GM12878 (cell line): ENCODE measurements around the gene SEL1L3. TPM values are rescaled to one million over a fixed set of nuclear protein-coding genes. Genes with fewer than 3 reads are reported as not detected.

ENCODE experiments used
- ATAC-seq: fragments of 200-7000 bp; cut with Tn5 transposase; 3 replicates; pipeline ENCODE4 v1.9.1; 2020; ENCODE audit warnings: mild to moderate bottlenecking, moderate library complexity
- BruUV-seq: library from RNA; stranded (reverse); fragments of 400-500 nt; replicated peaks from 2 replicates; lab custom pipeline; 2021; lab: Mats Ljungman, UMichigan
- CTCF ChIA-PET: fragments of 300-600 bp; sonication (Branson Sonifier 250); formaldehyde crosslinking; extraction: SDS; loops from one replicate; lab custom pipeline; 2021; ENCODE audit warnings: inconsistent platforms; lab: Yijun Ruan, JAX
- POLR2A ChIA-PET: fragments of 350-600 bp; formaldehyde crosslinking; extraction: SDS; loops from one replicate; lab custom pipeline; 2021; ENCODE audit warnings: inconsistent platforms; lab: Charles Lee
- RAD21 ChIA-PET: fragments of 300-600 bp; sonication (Branson Sonifier 250); formaldehyde crosslinking; loops from one replicate; lab custom pipeline; 2023; ENCODE audit warnings: antibody characterized with exemption; ENCODE audit not compliant: unreplicated experiment; lab: Charles Lee
- SMC1A ChIA-PET: fragments of 300-600 bp; sonication (Branson Sonifier 250); formaldehyde crosslinking; loops from one replicate; lab custom pipeline; 2023; ENCODE audit not compliant: unreplicated experiment, uncharacterized antibody; lab: Charles Lee
- DNase-seq: peaks from one replicate; pipeline ENCODE4 v3.0.0-alpha.2; 2011; ENCODE audit warnings: low read depth, low spot score
- FAIRE-seq: peaks from 3 replicates; lab custom pipeline; 2011; peaks lifted over from hg19 to GRCh38; lab: Jason Lieb, UNC
- H2AFZ ChIP-seq: 2 replicates; pipeline ENCODE4 v1.6.0; 2011; ENCODE audit warnings: low read depth, low read length, control low read depth; ENCODE audit not compliant: control insufficient read depth
- H3K27ac ChIP-seq: 2 replicates; pipeline ENCODE4 v1.5.1; 2011; ENCODE audit warnings: control low read depth; ENCODE audit not compliant: control insufficient read depth, insufficient read depth
- H3K27me3 ChIP-seq, 2 experiments: replicated peaks in 1 of 2; 2 replicates each; pipeline versions ENCODE4 v1.6.0 to v1.6.1; 2011; ENCODE audit warnings: low read length in 1 of 2; ENCODE audit not compliant: control insufficient read depth in 2 of 2, insufficient read depth in 2 of 2
- H3K36me3 ChIP-seq, 2 experiments: 2 replicates each; pipeline ENCODE4 v1.5.1; 2011; ENCODE audit warnings: low read length in 1 of 2; ENCODE audit not compliant: control insufficient read depth in 2 of 2, insufficient read depth in 2 of 2
- H3K4me1 ChIP-seq: 2 replicates; pipeline ENCODE4 v1.6.1; 2011; ENCODE audit warnings: mild to moderate bottlenecking, low read length, moderate library complexity, mixed read lengths; ENCODE audit not compliant: control insufficient read depth, insufficient read depth
- H3K4me2 ChIP-seq: 2 replicates; pipeline ENCODE4 v1.6.0; 2011; ENCODE audit warnings: control low read depth; ENCODE audit not compliant: control insufficient read depth, insufficient read depth
- H3K4me3 ChIP-seq: fragments of 200-600 bp; sonication (generic); 2 replicates; pipeline ENCODE4 v1.5.1; 2016
- H3K79me2 ChIP-seq: 2 replicates; pipeline ENCODE4 v1.6.0; 2011; ENCODE audit warnings: low read length; ENCODE audit not compliant: control insufficient read depth, insufficient read depth
- H3K9ac ChIP-seq: 2 replicates; pipeline ENCODE4 v1.8.0; 2011; ENCODE audit warnings: low read length, control low read depth, mixed read lengths; ENCODE audit not compliant: control insufficient read depth, insufficient read depth
- H3K9me3 ChIP-seq: replicated peaks from 3 replicates; pipeline ENCODE4 v1.5.1; 2011; ENCODE audit warnings: mild to moderate bottlenecking, low read length; ENCODE audit not compliant: control insufficient read depth, insufficient read depth
- H4K20me1 ChIP-seq: 2 replicates; pipeline ENCODE4 v1.6.0; 2011; ENCODE audit not compliant: control insufficient read depth, insufficient read depth
- BRCA1 ChIP-seq: IDR thresholded peaks from 2 replicates; pipeline ENCODE4 v1.6.1; 2011; ENCODE audit warnings: low read depth, low read length, improper control_type of control experiment
- E2F4 ChIP-seq: IDR thresholded peaks from 2 replicates; pipeline ENCODE4 v1.6.1; 2012; ENCODE audit warnings: low read depth, low read length, improper control_type of control experiment
- FOXK2 ChIP-seq: fragments of 450-650 bp; IDR thresholded peaks from 2 replicates; pipeline ENCODE4 v1.6.1; 2017; ENCODE audit warnings: mild to moderate bottlenecking, moderate library complexity
- GATAD2B ChIP-seq: fragments of 450-650 bp; conservative IDR thresholded peaks from 2 replicates; pipeline ENCODE4 v1.6.1; 2017; ENCODE audit warnings: low read depth, mild to moderate bottlenecking, moderate library complexity
- IRF3 ChIP-seq: fragments of 450-650 bp; IDR thresholded peaks from 2 replicates; pipeline ENCODE4 v1.6.1; 2014; ENCODE audit warnings: mild to moderate bottlenecking
- KDM1A ChIP-seq: fragments of 200-600 bp; sonication (generic); IDR thresholded peaks from 2 replicates; pipeline ENCODE4 v1.6.1; 2016; ENCODE audit warnings: borderline replicate concordance
- NKRF ChIP-seq: fragments of 450-650 bp; conservative IDR thresholded peaks from 2 replicates; pipeline ENCODE4 v1.6.1; 2017; ENCODE audit warnings: mild to moderate bottlenecking, moderate library complexity
- PAX8 ChIP-seq: fragments of 450-650 bp; IDR thresholded peaks from 2 replicates; pipeline ENCODE4 v1.6.1; 2017; ENCODE audit warnings: mild to moderate bottlenecking, moderate library complexity
- SMARCA5 ChIP-seq: fragments of 450-650 bp; IDR thresholded peaks from 2 replicates; pipeline ENCODE4 v1.6.1; 2017; ENCODE audit warnings: mild to moderate bottlenecking
- TARDBP ChIP-seq: IDR thresholded peaks from 2 replicates; pipeline ENCODE4 v1.6.1; 2016; ENCODE audit warnings: borderline replicate concordance
- TBL1XR1 ChIP-seq: IDR thresholded peaks from 2 replicates; pipeline ENCODE4 v1.6.1; 2012; ENCODE audit warnings: low read depth, low read length, improper control_type of control experiment
- ZNF24 ChIP-seq: fragments of 450-650 bp; IDR thresholded peaks from 2 replicates; pipeline ENCODE4 v1.6.1; 2017; ENCODE audit warnings: antibody characterized with exemption, mild to moderate bottlenecking
- WGBS: methylation state at CpG from one replicate; pipeline ENCODE4 v1.1.6; 2016; ENCODE audit warnings: low lambda C conversion rate; ENCODE audit not compliant: insufficient replicate concordance, insufficient coverage; ENCODE audit errors: missing lambda C conversion rate; 5-methylcytosine and 5-hydroxymethylcytosine counted together
- in situ Hi-C: fragments of 300-500 bp; cut with MboI; formaldehyde crosslinking; loops from 9 replicates; pipeline ENCODE4 v1.14.3; 2018; ENCODE audit warnings: mixed read lengths
- intact Hi-C: fragments of 100-400 bp; cut with micrococcal nuclease; formaldehyde crosslinking; loops from one replicate; pipeline ENCODE4 v1.14.2; 2022; ENCODE audit not compliant: unreplicated experiment
- polyA plus RNA-seq, 11 experiments: library from polyadenylated mRNA; depleted of rRNA in 4 of 11; unstranded in 6 of 11; stranded (reverse) in 5 of 11; fragments of >200 nt; fragmentation: Nextera tagmentation in 4 of 11; fragmentation: Illumina TruSeq in 1 of 11; extraction: Ambion mirVana in 4 of 11; extraction: Trizol in 1 of 11; gene quantifications; 1 replicate in 1 of 11; 2 replicates in 10 of 11; pipeline versions ENCODE4 v1.2.1 to v1.2.3, GENCODE V29; 2011 to 2016; ENCODE audit warnings: inconsistent platforms in 2 of 11, missing spikeins in 2 of 11, low read depth in 1 of 11
- total RNA-seq, 4 experiments: library from RNA; depleted of rRNA in 3 of 4; stranded (reverse); fragments of >200 nt in 3 of 4; fragmentation: Illumina TruSeq in 1 of 4; extraction: Trizol in 1 of 4; gene quantifications; 2 replicates each; pipeline versions ENCODE4 v1.2.1 to v1.2.3, GENCODE V29; 2013 to 2021

Gene SEL1L3
- total and polyA plus RNA-seq, 10 of the 15 experiments (the other 5 are each of a cell fraction or from before 2014, with no cell fraction given) = 20.4 to 82.2 (median 47.3) TPM

- ChIA-PET CTCF (interaction anchor here (1.5 kb wide), 1 partner anchor 49 kb away, joined by 3 read pairs; no protein-coding TSS in a partner anchor), POLR2A (no interaction called here), SMC1A (interaction anchor here (1.2 to 3.0 kb wide), 6 partner anchors 10 to 68 kb away, joined by 3 to 10 read pairs (median 6); no protein-coding TSS in a partner anchor), RAD21 (no interaction called here)
- H3K27ac ChIP-seq = no peak overlapping the region
- no peak for FAIRE-seq
- TF ChIP-seq TARDBP (no peak), SMARCA5 (no peak), GATAD2B (no peak), IRF3 (no peak), BRCA1 (no peak)
- H3K4me3 ChIP-seq = no peak overlapping the region
- BruUV-seq = no TSS peak
- no peak overlapping the region for H3K9ac ChIP-seq
- no peaks in the 10 kb centered on the region for H3K9me3 ChIP-seq
- H3K27me3 ChIP-seq = no peaks in the 10 kb centered on the region
- ATAC-seq = no peak
- H3K79me2 ChIP-seq = no peaks in the 10 kb centered on the region
- in situ Hi-C loops (no loop called here), intact Hi-C loops (no loop called here)
- peaks cover 12% of the 10 kb centered on the region for H3K4me1 ChIP-seq
- DNase-seq = no peak
- H3K36me3 ChIP-seq = no peaks in the 10 kb centered on the region
- 83% methylated on average over 4 of the region's 4 CpGs for WGBS
- no peak overlapping the region for H2AFZ ChIP-seq
- no peak overlapping the region for H3K4me2 ChIP-seq
- no peaks in the 10 kb centered on the region for H4K20me1 ChIP-seq
Measured at GRCh38 chr4:25905371-25905770, 42.6 kb upstream of the SEL1L3 start.

- H3K4me2 ChIP-seq = 0 out of 2 replicates have a peak overlapping the region, but pooled peaks have one; percentile 30
- TF ChIP-seq KDM1A (no peak), TBL1XR1 (no peak), NKRF (no peak), ZNF24 (no peak), PAX8 (no peak), FOXK2 (no peak), E2F4 (no peak)
Measured at GRCh38 chr4:25904748-25905082, 41.9 kb upstream of the SEL1L3 start.

More at GRCh38 chr4:25904748-25905082, 41.9 kb upstream of the SEL1L3 start:
- FAIRE-seq = peak; percentile 52
- Histone ChIP-seq H3K27ac (peak overlapping the region; percentile 4; the same call in 1 of the 2 replicates), H3K27me3 (no peaks in the 10 kb centered on the region), H3K4me3 (no peak overlapping the region), H4K20me1 (no peaks in the 10 kb centered on the region), H2AFZ (no peak overlapping the region), H3K4me1 (peaks cover 12% of the 10 kb centered on the region), H3K9me3 (no peaks in the 10 kb centered on the region), H3K36me3 (no peaks in the 10 kb centered on the region), H3K9ac (no peak overlapping the region), H3K79me2 (no peaks in the 10 kb centered on the region)
- DNase-seq = no peak
- in situ Hi-C loops (no loop called here), intact Hi-C loops (no loop called here)
- ATAC-seq = no peak
- ChIA-PET CTCF (interaction anchor here (1.5 kb wide), 1 partner anchor 49 kb away, joined by 3 read pairs; no protein-coding TSS in a partner anchor), RAD21 (interaction anchor here (1.3 to 1.4 kb wide), 2 partner anchors 45 to 48 kb away, joined by 3 to 5 read pairs; no protein-coding TSS in a partner anchor), SMC1A (interaction anchor here (1.2 to 3.0 kb wide), 11 partner anchors 8 to 67 kb away, joined by 3 to 10 read pairs (median 4); no protein-coding TSS in a partner anchor), POLR2A (interaction anchor here (1.2 to 1.5 kb wide), 2 partner anchors 21 to 27 kb away, joined by 3 to 6 read pairs; no protein-coding TSS in a partner anchor)
- 50% methylated on average over 3 of the region's 3 CpGs for WGBS
- no TSS peak for BruUV-seq
